Panc1 (cell line): ENCODE measurements around the gene DPYD. TPM values are rescaled to one million over a fixed set of nuclear protein-coding genes. Genes with fewer than 3 reads are reported as not detected.

Experiments used
- ATAC-seq: fragments of 200-7000 bp; cut with Tn5 transposase; 2 replicates; pipeline ENCODE4 v1.9.1; 2020; ENCODE audit warnings: mild to moderate bottlenecking, moderate library complexity
- BruUV-seq: library from RNA; stranded (reverse); fragments of 400-500 nt; replicated peaks from 2 replicates; lab custom pipeline; 2021; lab: Mats Ljungman, UMichigan
- CTCF ChIA-PET: fragments of 300-600 bp; sonication (Branson Sonifier 250); formaldehyde crosslinking; loops from one replicate; lab custom pipeline; 2022; ENCODE audit warnings: antibody characterized with exemption; lab: Charles Lee
- POLR2A ChIA-PET: fragments of 300-600 bp; sonication (Branson Sonifier 250); formaldehyde crosslinking; loops from one replicate; lab custom pipeline; 2022; ENCODE audit warnings: antibody characterized with exemption; lab: Charles Lee
- DNase-seq: peaks from one replicate; pipeline ENCODE4 v3.0.0-alpha.2; 2010; ENCODE audit warnings: low read depth, low spot score
- H3K27ac ChIP-seq: 2 replicates; pipeline ENCODE4 v1.5.1; 2011; ENCODE audit warnings: mild to moderate bottlenecking, low read length, inconsistent platforms
- H3K27me3 ChIP-seq: fragments of 200-500 bp; sonication (Bioruptor generic); 2 replicates; pipeline ENCODE4 v1.6.0; 2014; ENCODE audit warnings: low read length, inconsistent platforms; ENCODE audit not compliant: control insufficient read depth, insufficient read depth
- H3K36me3 ChIP-seq: fragments of 200-500 bp; sonication (Bioruptor generic); 2 replicates; pipeline ENCODE4 v1.5.1; 2014; ENCODE audit warnings: inconsistent platforms, mild to moderate bottlenecking, low read length, moderate library complexity; ENCODE audit not compliant: control insufficient read depth, insufficient read depth
- H3K4me1 ChIP-seq: 2 replicates; pipeline ENCODE4 v1.5.1; 2011; ENCODE audit warnings: inconsistent platforms, mild to moderate bottlenecking, low read length, moderate library complexity; ENCODE audit not compliant: control insufficient read depth, insufficient read depth
- H3K4me3 ChIP-seq, 2 experiments: 2 replicates each; pipeline ENCODE4 v1.5.1; 2011 to 2012; ENCODE audit warnings: low read depth in 2 of 2, low read length in 2 of 2, mild to moderate bottlenecking in 2 of 2, inconsistent platforms in 1 of 2, moderate library complexity in 1 of 2
- H3K9me3 ChIP-seq: fragments of 200-500 bp; sonication (Bioruptor generic); 2 replicates; pipeline ENCODE4 v1.5.1; 2014; ENCODE audit warnings: low read depth, mild to moderate bottlenecking, inconsistent platforms, low read length, moderate library complexity; ENCODE audit not compliant: control insufficient read depth, insufficient read depth
- POLR2AphosphoS5 ChIP-seq: IDR thresholded peaks from 2 replicates; pipeline ENCODE4 v1.6.1; 2012; ENCODE audit warnings: mild to moderate bottlenecking, low read depth, low read length, moderate library complexity
- SIN3A ChIP-seq: IDR thresholded peaks from 2 replicates; pipeline ENCODE4 v1.6.1; 2012; ENCODE audit warnings: low read depth, mild to moderate bottlenecking, low read length, moderate library complexity, borderline replicate concordance; ENCODE audit not compliant: insufficient read depth
- TCF7L2 ChIP-seq: IDR thresholded peaks from 2 replicates; pipeline ENCODE4 v1.6.1; 2011; ENCODE audit warnings: mild to moderate bottlenecking, low read depth, low read length, inconsistent platforms
- in situ Hi-C: cut with HindIII; loops from 2 replicates; pipeline ENCODE4 v1.10.0; 2016; ENCODE audit warnings: low sequenced_read_pairs, low pct_unique_long_range_greater_than_20kb
- intact Hi-C: fragments of 100-400 bp; cut with micrococcal nuclease; formaldehyde crosslinking; loops from one replicate; pipeline ENCODE4 v1.10.0; 2022; ENCODE audit not compliant: unreplicated experiment
- total RNA-seq: library from RNA; stranded (reverse); gene quantifications from one replicate; pipeline ENCODE4 v1.2.1, GENCODE V29; 2021; ENCODE audit not compliant: unreplicated experiment
- TF ChIP-seq, protein P1 (sequence below), 2 experiments: IDR thresholded peaks; 2 replicates each; pipeline ENCODE4 v1.6.1; 2011 to 2012; ENCODE audit warnings: low read depth in 2 of 2, control low read depth in 1 of 2, low read length in 1 of 2, mild to moderate bottlenecking in 1 of 2, moderate library complexity in 1 of 2; ENCODE audit not compliant: insufficient read depth in 1 of 2
- TF ChIP-seq, protein P2 (sequence below): fragments of 450-650 bp; IDR thresholded peaks from 2 replicates; pipeline ENCODE4 v1.5.1; 2017; ENCODE audit warnings: mild to moderate bottlenecking

DPYD gene
- total RNA-seq, 1 experiment from 2014 or later = 2.0 TPM

- CTCF ChIA-PET = no interaction called here
- H3K36me3 ChIP-seq = no peaks in the 10 kb centered on the region
- H3K4me3 ChIP-seq = no peak overlapping the region
- POLR2A ChIA-PET = no interaction called here
- H3K27me3 ChIP-seq = no peaks in the 10 kb centered on the region
- no peaks in the 10 kb centered on the region for H3K9me3 ChIP-seq
- TF ChIP-seq, protein P1, sequence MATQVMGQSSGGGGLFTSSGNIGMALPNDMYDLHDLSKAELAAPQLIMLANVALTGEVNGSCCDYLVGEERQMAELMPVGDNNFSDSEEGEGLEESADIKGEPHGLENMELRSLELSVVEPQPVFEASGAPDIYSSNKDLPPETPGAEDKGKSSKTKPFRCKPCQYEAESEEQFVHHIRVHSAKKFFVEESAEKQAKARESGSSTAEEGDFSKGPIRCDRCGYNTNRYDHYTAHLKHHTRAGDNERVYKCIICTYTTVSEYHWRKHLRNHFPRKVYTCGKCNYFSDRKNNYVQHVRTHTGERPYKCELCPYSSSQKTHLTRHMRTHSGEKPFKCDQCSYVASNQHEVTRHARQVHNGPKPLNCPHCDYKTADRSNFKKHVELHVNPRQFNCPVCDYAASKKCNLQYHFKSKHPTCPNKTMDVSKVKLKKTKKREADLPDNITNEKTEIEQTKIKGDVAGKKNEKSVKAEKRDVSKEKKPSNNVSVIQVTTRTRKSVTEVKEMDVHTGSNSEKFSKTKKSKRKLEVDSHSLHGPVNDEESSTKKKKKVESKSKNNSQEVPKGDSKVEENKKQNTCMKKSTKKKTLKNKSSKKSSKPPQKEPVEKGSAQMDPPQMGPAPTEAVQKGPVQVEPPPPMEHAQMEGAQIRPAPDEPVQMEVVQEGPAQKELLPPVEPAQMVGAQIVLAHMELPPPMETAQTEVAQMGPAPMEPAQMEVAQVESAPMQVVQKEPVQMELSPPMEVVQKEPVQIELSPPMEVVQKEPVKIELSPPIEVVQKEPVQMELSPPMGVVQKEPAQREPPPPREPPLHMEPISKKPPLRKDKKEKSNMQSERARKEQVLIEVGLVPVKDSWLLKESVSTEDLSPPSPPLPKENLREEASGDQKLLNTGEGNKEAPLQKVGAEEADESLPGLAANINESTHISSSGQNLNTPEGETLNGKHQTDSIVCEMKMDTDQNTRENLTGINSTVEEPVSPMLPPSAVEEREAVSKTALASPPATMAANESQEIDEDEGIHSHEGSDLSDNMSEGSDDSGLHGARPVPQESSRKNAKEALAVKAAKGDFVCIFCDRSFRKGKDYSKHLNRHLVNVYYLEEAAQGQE (IDR thresholded peaks at IDR 0.05; ENCODE audit: insufficient read depth in 1 of 2, low read depth in 2 of 2, low read length in 1 of 2) = no peak
- no peak for TF ChIP-seq POLR2AphosphoS5
- intact Hi-C loops (no loop called here), in situ Hi-C loops (no loop called here)
- no peak for ATAC-seq
- BruUV-seq = no TSS peak
- H3K27ac ChIP-seq = no peak overlapping the region
- H3K4me1 ChIP-seq = no peaks in the 10 kb centered on the region
- no peak for DNase-seq
Measured at GRCh38 chr1:97632075-97632474, 288.8 kb downstream of the DPYD start.

GRCh38 chr1:97630948-97631347 lies 289.9 kb downstream of the DPYD start:
- ATAC-seq (no peak), DNase-seq (no peak)
- no peak overlapping the region for H3K27ac ChIP-seq
- no TSS peak for BruUV-seq
- no peaks in the 10 kb centered on the region for H3K9me3 ChIP-seq
- intact Hi-C loops (no loop called here), in situ Hi-C loops (no loop called here)
- H3K27me3 ChIP-seq = no peaks in the 10 kb centered on the region
- no peaks in the 10 kb centered on the region for H3K4me1 ChIP-seq
- CTCF ChIA-PET = no interaction called here
- TF ChIP-seq, protein P2, sequence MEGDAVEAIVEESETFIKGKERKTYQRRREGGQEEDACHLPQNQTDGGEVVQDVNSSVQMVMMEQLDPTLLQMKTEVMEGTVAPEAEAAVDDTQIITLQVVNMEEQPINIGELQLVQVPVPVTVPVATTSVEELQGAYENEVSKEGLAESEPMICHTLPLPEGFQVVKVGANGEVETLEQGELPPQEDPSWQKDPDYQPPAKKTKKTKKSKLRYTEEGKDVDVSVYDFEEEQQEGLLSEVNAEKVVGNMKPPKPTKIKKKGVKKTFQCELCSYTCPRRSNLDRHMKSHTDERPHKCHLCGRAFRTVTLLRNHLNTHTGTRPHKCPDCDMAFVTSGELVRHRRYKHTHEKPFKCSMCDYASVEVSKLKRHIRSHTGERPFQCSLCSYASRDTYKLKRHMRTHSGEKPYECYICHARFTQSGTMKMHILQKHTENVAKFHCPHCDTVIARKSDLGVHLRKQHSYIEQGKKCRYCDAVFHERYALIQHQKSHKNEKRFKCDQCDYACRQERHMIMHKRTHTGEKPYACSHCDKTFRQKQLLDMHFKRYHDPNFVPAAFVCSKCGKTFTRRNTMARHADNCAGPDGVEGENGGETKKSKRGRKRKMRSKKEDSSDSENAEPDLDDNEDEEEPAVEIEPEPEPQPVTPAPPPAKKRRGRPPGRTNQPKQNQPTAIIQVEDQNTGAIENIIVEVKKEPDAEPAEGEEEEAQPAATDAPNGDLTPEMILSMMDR = no peak
- no peak for TF ChIP-seq TCF7L2
- TF ChIP-seq POLR2AphosphoS5 = no peak
- TF ChIP-seq, protein P1 (IDR thresholded peaks at IDR 0.05; ENCODE audit: insufficient read depth in 1 of 2, low read depth in 2 of 2, low read length in 1 of 2) = no peak
- no peak for TF ChIP-seq SIN3A
- H3K4me3 ChIP-seq = no peak overlapping the region
- POLR2A ChIA-PET = no interaction called here
- H3K36me3 ChIP-seq = no peaks in the 10 kb centered on the region
